Natural killer cell (primary cell): ENCODE data around the gene CASP8AP2. TPM values are rescaled to one million over a fixed set of nuclear protein-coding genes. Genes with fewer than 3 reads are reported as not detected.

ENCODE experiments used
- ATAC-seq, 3 donors: fragments of 150-1000 bp in 2 of 3; fragments of 200-7000 bp in 1 of 3; cut with Tn5 transposase; 1 replicate in 1 of 3; 2 replicates in 2 of 3; pipeline ENCODE4 v1.10.0; 2021; ENCODE audit warnings: mild to moderate bottlenecking in 2 of 3, moderate library complexity in 2 of 3
- DNase-seq, 2 donors: peaks; one replicate each; pipeline versions ENCODE4 v3.0.0 to v3.0.0-alpha.2; 2013 to 2021; ENCODE audit warnings: mixed read lengths in 1 of 2
- H3K27ac ChIP-seq: one replicate; pipeline ENCODE4 v1.5.1; 2013; ENCODE audit warnings: mild to moderate bottlenecking, low read length
- H3K27me3 ChIP-seq: one replicate; pipeline ENCODE4 v1.6.1; 2013; ENCODE audit warnings: low read length; ENCODE audit not compliant: control insufficient read depth, insufficient read depth
- H3K36me3 ChIP-seq: one replicate; pipeline ENCODE4 v1.6.1; 2013; ENCODE audit warnings: low read length; ENCODE audit not compliant: control insufficient read depth, insufficient read depth
- H3K4me1 ChIP-seq: one replicate; pipeline ENCODE4 v1.6.1; 2013; ENCODE audit warnings: low read length; ENCODE audit not compliant: control insufficient read depth, insufficient read depth
- H3K4me3 ChIP-seq: one replicate; pipeline ENCODE4 v1.5.1; 2013; ENCODE audit warnings: low read length
- H3K9me3 ChIP-seq: one replicate; pipeline ENCODE4 v1.6.1; 2013; ENCODE audit warnings: low read length; ENCODE audit not compliant: control insufficient read depth, insufficient read depth
- H3K27ac Mint-ChIP-seq, 2 donors: one replicate each; pipeline ENCODE4 v1.8.0; 2022; ENCODE audit warnings: mild to moderate bottlenecking in 2 of 2, mixed read lengths in 2 of 2, moderate library complexity in 1 of 2
- H3K27me3 Mint-ChIP-seq, 2 donors: one replicate each; pipeline ENCODE4 v1.8.0; 2022; ENCODE audit warnings: low read depth in 2 of 2, mixed read lengths in 2 of 2
- H3K36me3 Mint-ChIP-seq: one replicate; pipeline ENCODE4 v1.8.0; 2022; ENCODE audit warnings: mixed read lengths
- H3K4me1 Mint-ChIP-seq, 2 donors: one replicate each; pipeline ENCODE4 v1.8.0; 2022; ENCODE audit warnings: mixed read lengths in 2 of 2
- H3K4me3 Mint-ChIP-seq: one replicate; pipeline ENCODE4 v1.8.0; 2022; ENCODE audit warnings: mild to moderate bottlenecking, moderate library complexity, mixed read lengths
- H3K9me3 Mint-ChIP-seq, 2 donors: one replicate each; pipeline ENCODE4 v1.8.0; 2022; ENCODE audit warnings: mixed read lengths in 2 of 2
- CTCF ChIP-seq: fragments of 200-600 bp; IDR thresholded peaks from one replicate; pipeline ENCODE4 v1.8.0; 2022; ENCODE audit warnings: antibody characterized with exemption
- WGBS: methylation state at CpG from one replicate; pipeline ENCODE4 v1.1.7; 2013; ENCODE audit warnings: missing lambda C conversion rate; ENCODE audit not compliant: insufficient coverage; 5-methylcytosine and 5-hydroxymethylcytosine counted together
- intact Hi-C: fragments of 100-400 bp; cut with micrococcal nuclease; formaldehyde crosslinking; loops from one replicate; pipeline ENCODE4 v1.14.2; 2022
- total RNA-seq, 4 donors: library from RNA; stranded (reverse); fragments of 120-200 nt in 1 of 4; gene quantifications; one replicate each; pipeline versions ENCODE4 v1.2.3 to v1.2.4, GENCODE V29; 2013 to 2022

The CASP8AP2 gene
- total RNA-seq, 3 donors from 2014 or later (not counting 1 experiment from before 2014, with no cell fraction given) = 24.3 to 31.8 (median 25.4) TPM

- Mint-ChIP-seq H3K4me3 (no peak overlapping the region), H3K27ac (no peak overlapping the region), H3K36me3 (peaks cover 13% of the 10 kb centered on the region), H3K27me3 (peaks cover 0 to 10% of the 10 kb centered on the region in 2 donors), H3K9me3 (peaks cover 6 to 9% of the 10 kb centered on the region in 2 donors), H3K4me1 (no peaks in the 10 kb centered on the region)
- H3K36me3 ChIP-seq = no peaks in the 10 kb centered on the region
- H3K9me3 ChIP-seq = peaks cover 12% of the 10 kb centered on the region
- intact Hi-C loops = no loop called here
- DNase-seq (no peak), ATAC-seq (no peak)
- H3K27ac ChIP-seq = no peak overlapping the region
- TF ChIP-seq CTCF = no peak
- H3K4me3 ChIP-seq = no peak overlapping the region
- no peaks in the 10 kb centered on the region for H3K27me3 ChIP-seq
- WGBS = 96% methylated on average over 4 of the region's 4 CpGs
- no peaks in the 10 kb centered on the region for H3K4me1 ChIP-seq
These were observed 87.5 kb downstream of the CASP8AP2 start for GRCh38 chr6:89917216-89917615.

- H3K4me3 Mint-ChIP-seq = no peak overlapping the region
- Histone ChIP-seq H3K36me3 (no peaks in the 10 kb centered on the region), H3K27me3 (no peaks in the 10 kb centered on the region), H3K4me3 (no peak overlapping the region), H3K27ac (no peak overlapping the region), H3K9me3 (peaks cover 12% of the 10 kb centered on the region), H3K4me1 (no peaks in the 10 kb centered on the region)
- no peak for TF ChIP-seq CTCF
- peaks cover 13% of the 10 kb centered on the region for H3K36me3 Mint-ChIP-seq
- H3K27me3 Mint-ChIP-seq = peaks cover 0 to 10% of the 10 kb centered on the region in 2 donors
- intact Hi-C loops = no loop called here
- no peak for DNase-seq
- no peak for ATAC-seq
- H3K27ac Mint-ChIP-seq = no peak overlapping the region
- H3K4me1 Mint-ChIP-seq = no peaks in the 10 kb centered on the region
- 95% methylated on average over 3 of the region's 3 CpGs for WGBS
- peaks cover 6 to 9% of the 10 kb centered on the region in 2 donors for H3K9me3 Mint-ChIP-seq
These were observed 88.2 kb downstream of the CASP8AP2 start for GRCh38 chr6:89917801-89918366.

Other genes starting within 250 kb of the CASP8AP2 start
- gene LYRM2, start 191.1 kb upstream of the CASP8AP2 start, total RNA-seq = 10 to 100 TPM; 21.1 to 25.5 (median 25.0) TPM
- 10 to 100 TPM; 38.0 to 43.3 (median 41.4) TPM for gene MDN1, start 10.1 kb upstream of the CASP8AP2 start, total RNA-seq
- not detected for gene GJA10, start 64.6 kb downstream of the CASP8AP2 start, total RNA-seq